Vagina (tissue), 2 donors: ENCODE data around the gene NPDC1. TPM values are rescaled to one million over a fixed set of nuclear protein-coding genes. Genes with fewer than 3 reads are reported as not detected.

ENCODE experiments used
- DNase-seq, 2 donors: peaks; one replicate each; pipeline ENCODE4 v3.0.0-alpha.2; 2017; ENCODE audit errors: extremely low spot score in 2 of 2
- H3K27ac ChIP-seq: fragments of 200-600 bp; sonication (generic); one replicate; pipeline ENCODE4 v1.5.1; 2019
- H3K27me3 ChIP-seq: fragments of 200-600 bp; sonication (generic); one replicate; pipeline ENCODE4 v1.5.1; 2019
- H3K36me3 ChIP-seq, 2 donors: fragments of 200-600 bp; sonication (generic); one replicate each; pipeline ENCODE4 v1.5.1; 2017 to 2019
- H3K4me1 ChIP-seq: fragments of 200-600 bp; sonication (generic); one replicate; pipeline ENCODE4 v1.5.1; 2019
- H3K4me3 ChIP-seq, 2 donors: fragments of 200-600 bp; sonication (generic); 1 replicate in 1 of 2; 2 replicates in 1 of 2; pipeline ENCODE4 v1.5.1; 2016 to 2019
- H3K9me3 ChIP-seq: fragments of 200-600 bp; sonication (generic); one replicate; pipeline ENCODE4 v1.5.1; 2019
- POLR2A ChIP-seq, 2 donors: fragments of 450-650 bp; IDR thresholded peaks; one replicate each; pipeline ENCODE4 v1.6.1; 2017; ENCODE audit warnings: antibody characterized with exemption in 2 of 2, mild to moderate bottlenecking in 2 of 2, moderate library complexity in 2 of 2
- POLR2AphosphoS5 ChIP-seq, 2 donors: sonication (generic); formaldehyde crosslinking; IDR thresholded peaks; one replicate each; pipeline ENCODE4 v1.9.0; 2017; ENCODE audit warnings: antibody characterized with exemption in 2 of 2, mild to moderate bottlenecking in 2 of 2, low read depth in 1 of 2; ENCODE audit not compliant: insufficient read depth in 1 of 2
- intact Hi-C: fragments of 100-400 bp; cut with DNase I; formaldehyde crosslinking; loops from one replicate; pipeline ENCODE4 v1.15.1; 2023
- total RNA-seq: library from RNA; depleted of rRNA; stranded (reverse); fragments of >200 nt; gene quantifications from one replicate; pipeline ENCODE4 v1.2.3, GENCODE V29; 2016
- TF ChIP-seq, protein P1 (sequence below), 3 experiments: fragments of 450-650 bp in 2 of 3; fragments of 200-600 bp in 1 of 3; sonication (generic) in 1 of 3; IDR thresholded peaks; one replicate each; pipeline ENCODE4 v1.5.1; 2017 to 2019; ENCODE audit warnings: antibody characterized with exemption in 3 of 3, mild to moderate bottlenecking in 2 of 3, moderate library complexity in 2 of 3

Gene NPDC1
- total RNA-seq, 1 donor from 2014 or later: 67.5 TPM

DNA sequence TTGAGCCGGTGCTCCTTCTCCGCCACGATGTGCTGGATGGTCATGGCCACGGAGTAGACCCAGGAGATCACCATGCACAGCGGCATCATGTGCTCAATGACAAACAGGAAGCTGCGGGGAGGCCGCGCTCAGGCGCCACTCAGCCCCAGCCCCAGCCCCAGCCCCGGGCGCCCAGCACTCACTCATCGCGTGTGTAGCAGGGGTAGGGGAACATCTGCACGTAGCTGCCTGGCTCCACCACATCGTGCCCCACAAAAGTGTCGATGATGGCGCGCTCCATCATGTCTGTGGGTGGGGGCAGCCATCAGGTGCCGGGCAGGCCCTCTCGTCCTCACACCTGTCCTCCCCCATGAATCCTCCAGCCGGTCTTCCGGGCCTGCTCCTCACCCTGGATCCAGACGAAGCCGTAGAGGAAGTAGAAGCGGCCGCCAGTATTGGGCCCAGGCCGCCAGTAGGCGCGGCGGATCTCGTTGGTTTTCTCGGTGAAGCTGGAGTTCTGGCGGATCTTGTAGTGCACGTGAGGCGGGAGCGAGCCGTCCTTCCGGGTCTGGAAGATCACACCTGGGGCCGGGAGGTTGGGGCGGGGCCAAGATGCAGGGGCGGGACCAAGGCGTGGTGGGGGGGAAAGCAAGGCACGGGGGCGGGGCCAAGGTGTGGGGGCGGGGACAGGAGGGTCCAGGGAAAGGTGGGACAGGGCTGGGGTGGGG lies 28.0 kb downstream of the NPDC1 start:
- H3K27ac ChIP-seq: no peak overlapping the region
- TF ChIP-seq, protein P1, sequence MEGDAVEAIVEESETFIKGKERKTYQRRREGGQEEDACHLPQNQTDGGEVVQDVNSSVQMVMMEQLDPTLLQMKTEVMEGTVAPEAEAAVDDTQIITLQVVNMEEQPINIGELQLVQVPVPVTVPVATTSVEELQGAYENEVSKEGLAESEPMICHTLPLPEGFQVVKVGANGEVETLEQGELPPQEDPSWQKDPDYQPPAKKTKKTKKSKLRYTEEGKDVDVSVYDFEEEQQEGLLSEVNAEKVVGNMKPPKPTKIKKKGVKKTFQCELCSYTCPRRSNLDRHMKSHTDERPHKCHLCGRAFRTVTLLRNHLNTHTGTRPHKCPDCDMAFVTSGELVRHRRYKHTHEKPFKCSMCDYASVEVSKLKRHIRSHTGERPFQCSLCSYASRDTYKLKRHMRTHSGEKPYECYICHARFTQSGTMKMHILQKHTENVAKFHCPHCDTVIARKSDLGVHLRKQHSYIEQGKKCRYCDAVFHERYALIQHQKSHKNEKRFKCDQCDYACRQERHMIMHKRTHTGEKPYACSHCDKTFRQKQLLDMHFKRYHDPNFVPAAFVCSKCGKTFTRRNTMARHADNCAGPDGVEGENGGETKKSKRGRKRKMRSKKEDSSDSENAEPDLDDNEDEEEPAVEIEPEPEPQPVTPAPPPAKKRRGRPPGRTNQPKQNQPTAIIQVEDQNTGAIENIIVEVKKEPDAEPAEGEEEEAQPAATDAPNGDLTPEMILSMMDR (IDR thresholded peaks at IDR 0.05): no peak
- TF ChIP-seq POLR2AphosphoS5 (IDR thresholded peaks at IDR 0.05; ENCODE audit: insufficient read depth in 1 of 2, low read depth in 1 of 2) (no peak), POLR2A (IDR thresholded peaks at IDR 0.05) (no peak)
- no peaks in the 10 kb centered on the region for H3K27me3 ChIP-seq
- intact Hi-C loops: no loop called here
- DNase-seq: no peak
- peaks cover 0 to 20% of the 10 kb centered on the region in 2 donors for H3K36me3 ChIP-seq
- H3K4me3 ChIP-seq: no peak overlapping the region
- no peaks in the 10 kb centered on the region for H3K9me3 ChIP-seq
- H3K4me1 ChIP-seq: no peaks in the 10 kb centered on the region

DNA sequence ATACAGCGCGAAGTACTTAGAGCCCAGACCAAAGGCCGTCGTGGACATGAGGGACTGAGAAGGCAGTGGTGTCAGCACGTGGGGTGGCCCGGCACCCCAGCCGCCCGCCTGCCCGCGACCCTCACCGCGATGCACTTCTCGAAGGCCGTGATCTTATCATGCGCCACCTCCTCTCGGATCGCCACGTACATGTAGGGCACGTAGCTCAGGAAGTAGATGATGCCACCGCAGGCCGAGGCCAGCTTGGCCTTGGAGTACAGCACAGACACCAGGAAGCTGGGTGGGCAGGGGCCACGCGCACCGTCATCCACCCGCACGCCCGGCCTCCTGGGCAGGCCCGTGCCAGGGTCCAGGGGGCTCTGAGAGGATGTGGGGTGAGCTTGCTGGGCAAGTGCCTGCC lies 28.9 kb downstream of the NPDC1 start:
- Histone ChIP-seq H3K4me1 (no peaks in the 10 kb centered on the region), H3K27ac (no peak overlapping the region), H3K27me3 (no peaks in the 10 kb centered on the region), H3K36me3 (peaks cover 0 to 20% of the 10 kb centered on the region in 2 donors), H3K4me3 (no peak overlapping the region), H3K9me3 (no peaks in the 10 kb centered on the region)
- TF ChIP-seq POLR2A (IDR thresholded peaks at IDR 0.05) (no peak), POLR2AphosphoS5 (IDR thresholded peaks at IDR 0.05; ENCODE audit: insufficient read depth in 1 of 2, low read depth in 1 of 2) (no peak)
- TF ChIP-seq, protein P1 (IDR thresholded peaks at IDR 0.05): no peak
- DNase-seq: no peak
- intact Hi-C loops: no loop called here

DNA sequence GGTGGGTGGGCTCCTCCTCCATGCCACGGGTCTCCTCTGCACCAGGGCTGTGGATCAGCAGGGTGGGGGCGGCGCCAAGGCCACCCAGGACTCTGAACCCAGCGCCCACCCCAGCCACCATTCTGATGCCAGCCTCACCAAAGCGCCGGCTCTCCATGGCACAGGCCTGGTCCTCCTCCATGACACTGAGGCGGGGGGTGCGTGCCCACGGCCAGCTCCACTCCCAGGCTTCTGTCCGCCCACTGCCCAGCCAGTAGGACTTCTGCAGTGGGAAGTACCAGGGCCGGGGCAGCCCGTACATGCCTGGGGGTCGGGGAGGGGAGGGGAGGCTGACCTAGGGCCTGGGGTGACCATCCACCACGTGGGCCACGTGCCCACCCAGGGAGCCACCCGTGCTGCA lies 29.5 kb downstream of the NPDC1 start:
- Histone ChIP-seq H3K4me3 (no peak overlapping the region), H3K9me3 (no peaks in the 10 kb centered on the region), H3K27me3 (no peaks in the 10 kb centered on the region), H3K36me3 (peaks cover 0 to 20% of the 10 kb centered on the region in 2 donors), H3K4me1 (no peaks in the 10 kb centered on the region), H3K27ac (no peak overlapping the region)
- intact Hi-C loops: no loop called here
- no peak for DNase-seq
- TF ChIP-seq POLR2AphosphoS5 (IDR thresholded peaks at IDR 0.05; ENCODE audit: insufficient read depth in 1 of 2, low read depth in 1 of 2) (no peak), POLR2A (IDR thresholded peaks at IDR 0.05) (no peak)
- TF ChIP-seq, protein P1 (IDR thresholded peaks at IDR 0.05): no peak

DNA sequence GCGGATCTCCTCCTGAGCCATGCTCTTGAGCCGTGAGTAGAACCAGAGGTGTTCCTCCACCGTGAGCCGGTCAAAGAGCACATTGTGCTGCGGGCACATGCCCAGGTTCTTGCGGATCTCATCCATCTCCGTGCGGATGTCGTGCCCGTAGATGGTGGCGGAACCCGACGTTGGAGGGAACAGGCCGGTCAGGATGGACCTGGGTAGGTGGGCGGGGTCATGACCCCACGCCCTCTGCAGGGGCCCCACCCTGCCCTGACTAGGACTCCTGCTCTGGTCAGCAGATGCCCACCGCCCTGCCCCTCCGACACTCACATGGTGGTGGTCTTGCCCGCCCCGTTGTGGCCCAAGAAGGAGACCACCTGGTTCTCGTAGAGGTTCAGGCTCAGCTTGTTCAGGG lies 30.0 kb downstream of the NPDC1 start:
- Histone ChIP-seq H3K27me3 (no peaks in the 10 kb centered on the region), H3K4me3 (no peak overlapping the region), H3K4me1 (no peaks in the 10 kb centered on the region), H3K9me3 (no peaks in the 10 kb centered on the region), H3K36me3 (peaks cover 0 to 20% of the 10 kb centered on the region in 2 donors), H3K27ac (no peak overlapping the region)
- intact Hi-C loops: no loop called here
- TF ChIP-seq POLR2A (IDR thresholded peaks at IDR 0.05) (no peak), POLR2AphosphoS5 (IDR thresholded peaks at IDR 0.05; ENCODE audit: insufficient read depth in 1 of 2, low read depth in 1 of 2) (no peak)
- TF ChIP-seq, protein P1 (IDR thresholded peaks at IDR 0.05): no peak
- no peak for DNase-seq

DNA sequence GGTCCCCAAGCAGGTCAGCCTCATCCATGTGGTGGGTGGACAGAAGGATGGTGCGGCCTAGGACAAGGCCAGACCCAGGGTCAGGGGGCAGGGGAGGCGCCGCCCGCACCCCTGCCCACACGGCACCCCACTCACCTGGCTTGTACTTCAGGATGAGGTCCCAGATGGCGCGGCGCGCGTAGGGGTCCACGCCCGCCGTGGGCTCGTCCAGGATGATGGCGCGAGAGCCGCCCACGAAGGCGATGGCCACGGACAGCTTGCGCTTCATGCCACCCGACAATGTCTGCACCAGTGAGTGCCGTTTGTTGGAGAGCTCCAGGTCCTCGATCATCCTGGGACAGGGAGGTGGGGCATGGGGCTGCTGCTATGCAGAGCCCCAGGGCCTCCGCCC lies 30.4 kb downstream of the NPDC1 start:
- DNase-seq: no peak
- intact Hi-C loops: no loop called here
- no peaks in the 10 kb centered on the region for H3K4me1 ChIP-seq
- no peaks in the 10 kb centered on the region for H3K27me3 ChIP-seq
- no peak for TF ChIP-seq POLR2A (IDR thresholded peaks at IDR 0.05)
- no peak for TF ChIP-seq POLR2AphosphoS5 (IDR thresholded peaks at IDR 0.05; ENCODE audit: insufficient read depth in 1 of 2, low read depth in 1 of 2)
- TF ChIP-seq, protein P1 (IDR thresholded peaks at IDR 0.05): no peak
- peaks cover 0 to 20% of the 10 kb centered on the region in 2 donors for H3K36me3 ChIP-seq
- H3K9me3 ChIP-seq: no peaks in the 10 kb centered on the region
- H3K27ac ChIP-seq: no peak overlapping the region
- H3K4me3 ChIP-seq: no peak overlapping the region
